ENCODE measurements around the gene SFSWAP.
"Not testable (repeated sequence)": the region's sequence is repeated elsewhere in the genome, so short reads cannot be mapped to it uniquely, and the experiment has no call there.

DNA sequence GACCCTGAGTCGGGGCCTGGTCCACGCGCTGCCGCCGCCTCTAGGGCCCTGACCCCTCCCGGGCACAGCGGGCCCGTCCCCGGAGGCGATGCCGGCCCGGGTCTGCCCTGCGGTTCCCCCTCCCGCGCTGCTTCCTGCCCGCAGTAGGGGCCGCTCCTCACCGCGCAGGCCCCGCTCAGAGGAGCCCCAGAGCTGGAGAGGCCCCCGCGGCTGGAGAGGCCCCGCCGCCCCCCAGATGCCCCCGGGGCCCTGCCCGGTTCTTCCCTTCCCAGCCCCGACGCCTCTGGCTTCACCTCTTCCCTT is 49.0 kb upstream of the SFSWAP start:
- TF ChIP-seq EZH2 (IDR thresholded peaks at IDR 0.05; ENCODE audit: borderline replicate concordance); EZH2phosphoT487 (IDR thresholded peaks at IDR 0.05; ENCODE audit: low read depth, severe bottlenecking, unreplicated experiment): not testable (repeated sequence)
- TF ChIP-seq, protein P1, sequence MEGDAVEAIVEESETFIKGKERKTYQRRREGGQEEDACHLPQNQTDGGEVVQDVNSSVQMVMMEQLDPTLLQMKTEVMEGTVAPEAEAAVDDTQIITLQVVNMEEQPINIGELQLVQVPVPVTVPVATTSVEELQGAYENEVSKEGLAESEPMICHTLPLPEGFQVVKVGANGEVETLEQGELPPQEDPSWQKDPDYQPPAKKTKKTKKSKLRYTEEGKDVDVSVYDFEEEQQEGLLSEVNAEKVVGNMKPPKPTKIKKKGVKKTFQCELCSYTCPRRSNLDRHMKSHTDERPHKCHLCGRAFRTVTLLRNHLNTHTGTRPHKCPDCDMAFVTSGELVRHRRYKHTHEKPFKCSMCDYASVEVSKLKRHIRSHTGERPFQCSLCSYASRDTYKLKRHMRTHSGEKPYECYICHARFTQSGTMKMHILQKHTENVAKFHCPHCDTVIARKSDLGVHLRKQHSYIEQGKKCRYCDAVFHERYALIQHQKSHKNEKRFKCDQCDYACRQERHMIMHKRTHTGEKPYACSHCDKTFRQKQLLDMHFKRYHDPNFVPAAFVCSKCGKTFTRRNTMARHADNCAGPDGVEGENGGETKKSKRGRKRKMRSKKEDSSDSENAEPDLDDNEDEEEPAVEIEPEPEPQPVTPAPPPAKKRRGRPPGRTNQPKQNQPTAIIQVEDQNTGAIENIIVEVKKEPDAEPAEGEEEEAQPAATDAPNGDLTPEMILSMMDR (IDR thresholded peaks at IDR 0.05; ENCODE audit: poor library complexity) = not testable (repeated sequence)

Measured in hepatocyte (in vitro differentiated cells).